Measurements from ENCODE around the gene RACK1. TPM values are rescaled to one million over a fixed set of nuclear protein-coding genes. Genes with fewer than 3 reads are reported as not detected.

Gene RACK1
- total and polyA plus RNA-seq, 2 of the 4 experiments (the other 2 are of a cell fraction) = 4,263 to 9,350 TPM

DNA sequence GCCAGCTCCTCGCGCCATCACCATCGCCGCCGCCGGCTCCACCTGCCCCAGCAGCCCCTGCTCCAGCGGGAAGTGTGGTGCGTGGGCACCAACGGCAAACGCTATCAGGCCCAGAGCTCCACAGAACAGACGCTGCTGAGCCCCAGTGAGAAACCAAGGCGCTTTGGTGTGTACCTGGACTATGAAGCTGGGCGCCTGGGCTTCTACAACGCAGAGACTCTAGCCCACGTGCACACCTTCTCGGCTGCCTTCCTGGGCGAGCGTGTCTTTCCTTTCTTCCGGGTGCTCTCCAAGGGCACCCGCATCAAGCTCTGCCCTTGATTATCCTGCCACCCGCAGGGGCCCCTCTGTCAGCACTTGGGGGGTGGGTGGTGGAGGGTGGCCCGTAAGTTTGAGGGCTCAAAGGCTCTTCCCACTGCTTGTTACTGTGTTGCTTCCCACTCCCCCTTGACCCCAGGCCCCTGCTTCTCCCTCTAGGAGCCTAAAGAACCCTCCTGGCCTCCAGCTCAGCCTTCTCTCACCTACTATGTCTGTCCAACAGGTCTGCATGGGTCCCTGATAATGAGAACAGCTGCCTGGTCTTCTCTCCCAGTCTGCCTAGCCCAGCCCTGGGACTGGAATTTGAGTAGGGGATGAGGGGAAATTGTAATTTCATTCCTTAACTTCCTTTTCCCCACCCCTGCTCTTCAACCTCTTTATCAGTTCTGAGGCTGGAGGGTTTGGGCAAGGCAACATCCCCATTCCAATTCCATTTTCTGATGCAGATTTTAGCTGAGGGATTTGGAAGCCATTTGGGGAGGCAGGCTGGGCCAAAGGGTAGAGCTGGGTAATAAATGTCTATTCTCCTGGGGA lies 9.0 kb downstream of the RACK1 start:
- H3K23ac ChIP-seq (ENCODE audit: low read depth, low read length) = no peak overlapping the region
- H2BK5ac ChIP-seq (ENCODE audit: low read depth, low read length, poor library complexity, severe bottlenecking) = no peak overlapping the region
- H4K8ac ChIP-seq (ENCODE audit: low read depth in 2 of 2, low read length in 2 of 2) = no peak overlapping the region
- H3K27ac ChIP-seq (ENCODE audit: insufficient read depth, low read length) = no peak overlapping the region
- H3K9me1 ChIP-seq (ENCODE audit: insufficient read depth, low read length) = peaks cover 6% of the 10 kb centered on the region
- peak overlapping the region; percentile 50 for H2AK9ac ChIP-seq (replicated peaks; ENCODE audit: low read depth, low read length, poor library complexity)
- H3K4me1 ChIP-seq (ENCODE audit: control insufficient read depth, insufficient read depth, low read length) = no peaks in the 10 kb centered on the region
- BruUV-seq (replicated peaks) = no TSS peak
- no peaks in the 10 kb centered on the region for H3K9me3 ChIP-seq (ENCODE audit: control insufficient read depth, insufficient read depth, low read length)
- no peak overlapping the region for H3K9ac ChIP-seq (ENCODE audit: low read depth, low read length)
- ATAC-seq (ENCODE audit: low read depth) = peak; percentile 30
- intact Hi-C loops (cut with micrococcal nuclease) = no loop called here
- no peak overlapping the region for H4K5ac ChIP-seq (ENCODE audit: low read depth, low read length)
- dilution Hi-C loops (cut with HindIII; ENCODE audit: low sequenced_read_pairs, unreplicated experiment) = no loop called here
- H3K56ac ChIP-seq (ENCODE audit: extremely low read depth, insufficient read depth, low read length) = no peak overlapping the region
- H2AFZ ChIP-seq (replicated peaks; ENCODE audit: low read length, poor library complexity) = peak overlapping the region; percentile 19
- peaks cover 17 to 40% of the 10 kb centered on the region in 2 experiments for H3K79me1 ChIP-seq (ENCODE audit: low read depth in 1 of 2, low read length in 2 of 2)
- no peak for DNase-seq
- ChIA-PET CTCF (interaction anchor here (0.6 kb wide), 1 partner anchor 1396 kb away, joined by 3 read pairs; no protein-coding TSS in a partner anchor), POLR2A (ENCODE audit: unreplicated experiment) (interaction anchor here (0.6 kb wide), 1 partner anchor 10 kb away, joined by 4 read pairs; no protein-coding TSS in a partner anchor)
- H3K18ac ChIP-seq (ENCODE audit: low read depth, low read length) = no peak overlapping the region
- H3K14ac ChIP-seq (replicated peaks; ENCODE audit: low read depth, low read length) = no peak overlapping the region
- H3K4me3 ChIP-seq (ENCODE audit: insufficient read depth, low read depth, low read length) = no peak overlapping the region
- no peak overlapping the region for H3K4ac ChIP-seq (ENCODE audit: low read depth, low read length)
- peaks cover 77% of the 10 kb centered on the region for H3K36me3 ChIP-seq (ENCODE audit: control insufficient read depth, insufficient read depth, low read length)
- H2BK20ac ChIP-seq (ENCODE audit: low read depth, low read length) = no peak overlapping the region
- no peak overlapping the region for H2BK15ac ChIP-seq (ENCODE audit: low read depth, low read length)
- in situ Hi-C loops (cut with MboI; ENCODE audit: low sequenced_read_pairs) = no loop called here
- no peak overlapping the region for H4K91ac ChIP-seq (ENCODE audit: insufficient read depth, low read depth, low read length)
- H3K27me3 ChIP-seq (ENCODE audit: control insufficient read depth, insufficient read depth, low read length) = no peaks in the 10 kb centered on the region
- WGBS, 2 experiments (ENCODE audit: extremely low coverage in 2 of 2, insufficient read length in 1 of 2) = 93% methylated on average over 13 of the region's 22 CpGs; no CpG with 5 or more reads in 1 of the 2 experiments
- TF ChIP-seq NFE2L2 (IDR thresholded peaks at IDR 0.05; ENCODE audit: low read depth, low read length) (no peak), POLR2A (IDR thresholded peaks at IDR 0.05; ENCODE audit: low read depth, low read length) (peak; percentile 15; the same call in 1 of the 2 replicates)
- H2BK120ac ChIP-seq (ENCODE audit: low read depth, low read length) = no peak overlapping the region
- peaks cover 63% of the 10 kb centered on the region for H4K20me1 ChIP-seq (ENCODE audit: insufficient read depth, low read length)
- H2AK5ac ChIP-seq (ENCODE audit: low read depth, low read length) = no peak overlapping the region
- H3K4me2 ChIP-seq (ENCODE audit: low read depth, low read length) = no peak overlapping the region
